Esophagus muscularis mucosa (tissue), 4 donors: ENCODE measurements around the gene L3MBTL1. TPM values are rescaled to one million over a fixed set of nuclear protein-coding genes. Genes with fewer than 3 reads are reported as not detected.

Experiments
- DNase-seq: peaks from one replicate; pipeline ENCODE4 v3.0.0-alpha.2; 2017; ENCODE audit errors: extremely low spot score
- H3K27ac ChIP-seq, 4 donors: fragments of 200-600 bp; sonication (generic); replicated peaks in 1 of 4; 1 replicate in 3 of 4; 2 replicates in 1 of 4; pipeline ENCODE4 v1.5.1; 2016 to 2019; ENCODE audit warnings: mild to moderate bottlenecking in 1 of 4
- H3K27me3 ChIP-seq, 4 donors: fragments of 200-600 bp; sonication (generic); one replicate each; pipeline versions ENCODE4 v1.5.1 to v1.6.0; 2016 to 2019
- H3K36me3 ChIP-seq, 4 donors: fragments of 200-600 bp; sonication (generic); one replicate each; pipeline ENCODE4 v1.5.1; 2016 to 2019
- H3K4me1 ChIP-seq, 4 donors: fragments of 200-600 bp; sonication (generic); one replicate each; pipeline ENCODE4 v1.5.1; 2016 to 2019
- H3K4me3 ChIP-seq, 4 donors: fragments of 200-600 bp; sonication (generic); 1 replicate in 2 of 4; 2 replicates in 2 of 4; pipeline ENCODE4 v1.5.1; 2016 to 2019; ENCODE audit warnings: mild to moderate bottlenecking in 4 of 4, moderate library complexity in 1 of 4
- H3K9me3 ChIP-seq, 4 donors: fragments of 200-600 bp; sonication (generic); 1 replicate in 3 of 4; 2 replicates in 1 of 4; pipeline ENCODE4 v1.5.1; 2016 to 2019
- EP300 ChIP-seq: sonication (generic); formaldehyde crosslinking; IDR thresholded peaks from one replicate; pipeline ENCODE4 v1.6.1; 2017; ENCODE audit warnings: antibody characterized with exemption
- POLR2A ChIP-seq: fragments of 450-650 bp; IDR thresholded peaks from one replicate; pipeline ENCODE4 v1.6.1; 2017; ENCODE audit warnings: antibody characterized with exemption, moderate library complexity, mild to moderate bottlenecking, low read depth
- POLR2AphosphoS5 ChIP-seq, 2 donors: sonication (generic); formaldehyde crosslinking; IDR thresholded peaks; one replicate each; pipeline ENCODE4 v1.6.1; 2017; ENCODE audit warnings: antibody characterized with exemption in 2 of 2
- WGBS: methylation state at CpG from one replicate; pipeline ENCODE4 v1.1.5; 2018; 5-methylcytosine and 5-hydroxymethylcytosine counted together
- intact Hi-C: fragments of 100-400 bp; cut with DNase I; formaldehyde crosslinking; loops from one replicate; pipeline ENCODE4 v1.15.1; 2023
- total RNA-seq, 4 donors: library from RNA; depleted of rRNA; stranded (reverse); fragments of >200 nt; gene quantifications; one replicate each; pipeline versions ENCODE4 v1.1.0 to v1.2.1, GENCODE V29; 2016
- TF ChIP-seq, protein P1 (sequence below), 3 experiments: fragments of 200-600 bp in 2 of 3; fragments of 450-650 bp in 1 of 3; sonication (generic) in 2 of 3; IDR thresholded peaks; one replicate each; pipeline ENCODE4 v1.5.1; 2017 to 2019; ENCODE audit warnings: antibody characterized with exemption in 3 of 3, mild to moderate bottlenecking in 2 of 3, moderate library complexity in 1 of 3

The L3MBTL1 gene
- total RNA-seq, 4 donors from 2014 or later, result 5.6 to 19.5 (median 8.5) TPM

DNA sequence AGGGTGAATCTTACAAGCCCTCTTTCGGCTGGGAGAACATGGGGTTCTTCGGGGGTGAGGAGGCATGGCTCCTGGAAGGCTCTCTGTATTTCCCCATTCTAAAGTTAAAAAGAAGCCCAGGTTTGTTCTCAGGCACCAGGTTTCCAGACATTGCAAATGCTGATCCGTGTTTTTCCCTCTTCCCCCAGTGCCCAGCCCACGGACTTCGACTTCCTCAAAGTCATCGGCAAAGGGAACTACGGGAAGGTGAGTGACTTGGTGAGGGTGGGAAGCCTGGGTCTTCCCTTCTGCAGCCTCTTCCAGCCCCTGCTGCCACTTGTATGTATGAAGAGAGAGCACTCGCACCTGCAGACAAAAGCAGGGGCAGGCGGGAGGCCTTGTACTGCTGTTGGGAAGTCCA, 60.0 kb downstream of the L3MBTL1 start:
- DNase-seq, result no peak
- 94% methylated on average over 9 of the region's 9 CpGs for WGBS
- Histone ChIP-seq H3K4me3 (no peak overlapping the region), H3K36me3 (no peaks in the 10 kb centered on the region), H3K4me1 (no peaks in the 10 kb centered on the region), H3K27ac (no peak overlapping the region), H3K27me3 (no peaks in the 10 kb centered on the region), H3K9me3 (no peaks in the 10 kb centered on the region)
- TF ChIP-seq EP300 (no peak), POLR2A (no peak), POLR2AphosphoS5 (IDR thresholded peaks at IDR 0.05) (no peak)
- TF ChIP-seq, protein P1, sequence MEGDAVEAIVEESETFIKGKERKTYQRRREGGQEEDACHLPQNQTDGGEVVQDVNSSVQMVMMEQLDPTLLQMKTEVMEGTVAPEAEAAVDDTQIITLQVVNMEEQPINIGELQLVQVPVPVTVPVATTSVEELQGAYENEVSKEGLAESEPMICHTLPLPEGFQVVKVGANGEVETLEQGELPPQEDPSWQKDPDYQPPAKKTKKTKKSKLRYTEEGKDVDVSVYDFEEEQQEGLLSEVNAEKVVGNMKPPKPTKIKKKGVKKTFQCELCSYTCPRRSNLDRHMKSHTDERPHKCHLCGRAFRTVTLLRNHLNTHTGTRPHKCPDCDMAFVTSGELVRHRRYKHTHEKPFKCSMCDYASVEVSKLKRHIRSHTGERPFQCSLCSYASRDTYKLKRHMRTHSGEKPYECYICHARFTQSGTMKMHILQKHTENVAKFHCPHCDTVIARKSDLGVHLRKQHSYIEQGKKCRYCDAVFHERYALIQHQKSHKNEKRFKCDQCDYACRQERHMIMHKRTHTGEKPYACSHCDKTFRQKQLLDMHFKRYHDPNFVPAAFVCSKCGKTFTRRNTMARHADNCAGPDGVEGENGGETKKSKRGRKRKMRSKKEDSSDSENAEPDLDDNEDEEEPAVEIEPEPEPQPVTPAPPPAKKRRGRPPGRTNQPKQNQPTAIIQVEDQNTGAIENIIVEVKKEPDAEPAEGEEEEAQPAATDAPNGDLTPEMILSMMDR (IDR thresholded peaks at IDR 0.05), result no peak
- intact Hi-C loops, result no loop called here

DNA sequence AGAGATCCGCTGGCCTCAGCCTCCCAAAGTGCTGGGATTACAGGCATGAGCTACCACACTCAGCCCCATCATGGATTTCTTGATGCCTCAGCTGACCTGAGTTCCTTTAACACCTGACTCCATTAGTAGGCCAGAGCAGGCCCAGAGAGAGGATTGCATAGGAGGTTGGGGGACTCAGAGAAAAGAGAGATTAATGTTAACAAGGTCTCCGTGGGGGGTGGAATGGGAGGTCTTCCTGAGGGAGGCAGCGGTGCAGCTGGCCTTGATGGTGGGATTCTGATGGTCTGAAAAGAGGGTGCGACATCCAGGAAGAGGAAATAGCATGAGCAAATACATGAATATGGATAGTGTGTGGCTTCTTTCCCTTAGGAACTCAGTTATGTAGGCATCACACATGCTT, 61.2 kb downstream of the L3MBTL1 start:
- TF ChIP-seq POLR2AphosphoS5 (IDR thresholded peaks at IDR 0.05) (no peak), EP300 (no peak), POLR2A (no peak)
- TF ChIP-seq, protein P1 (IDR thresholded peaks at IDR 0.05), result no peak

DNA sequence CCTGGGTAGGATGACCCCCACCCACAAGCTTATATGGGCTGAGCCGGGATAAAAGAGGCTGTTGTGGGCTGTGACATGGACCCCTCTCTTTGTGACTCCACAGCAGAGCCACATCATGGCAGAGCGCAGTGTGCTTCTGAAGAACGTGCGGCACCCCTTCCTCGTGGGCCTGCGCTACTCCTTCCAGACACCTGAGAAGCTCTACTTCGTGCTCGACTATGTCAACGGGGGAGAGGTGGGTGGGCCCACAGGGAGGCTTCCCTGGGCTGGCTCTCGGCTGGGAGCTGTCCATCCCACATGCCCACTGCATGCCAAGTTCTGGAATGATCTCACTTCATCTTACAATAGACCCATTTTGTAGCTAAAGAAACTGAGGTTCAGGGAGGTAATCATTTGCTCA, 61.8 kb downstream of the L3MBTL1 start:
- Histone ChIP-seq H3K36me3 (no peaks in the 10 kb centered on the region), H3K27ac (no peak overlapping the region), H3K27me3 (no peaks in the 10 kb centered on the region), H3K4me1 (no peaks in the 10 kb centered on the region), H3K4me3 (no peak overlapping the region), H3K9me3 (no peaks in the 10 kb centered on the region)
- TF ChIP-seq POLR2AphosphoS5 (IDR thresholded peaks at IDR 0.05) (no peak), POLR2A (no peak), EP300 (no peak)
- TF ChIP-seq, protein P1 (IDR thresholded peaks at IDR 0.05), result no peak
- intact Hi-C loops, result no loop called here
- WGBS, result 92% methylated on average over 4 of the region's 10 CpGs
- no peak for DNase-seq

More for the DNA sequence above, 61.2 kb downstream of the L3MBTL1 start:
- WGBS, result 88% methylated on average over 4 of the region's 4 CpGs
- H3K27ac ChIP-seq, result no peak overlapping the region
- no peaks in the 10 kb centered on the region for H3K9me3 ChIP-seq
- no peaks in the 10 kb centered on the region for H3K4me1 ChIP-seq
- DNase-seq, result no peak
- intact Hi-C loops, result no loop called here
- no peaks in the 10 kb centered on the region for H3K27me3 ChIP-seq
- H3K4me3 ChIP-seq, result no peak overlapping the region
- H3K36me3 ChIP-seq, result no peaks in the 10 kb centered on the region

DNA sequence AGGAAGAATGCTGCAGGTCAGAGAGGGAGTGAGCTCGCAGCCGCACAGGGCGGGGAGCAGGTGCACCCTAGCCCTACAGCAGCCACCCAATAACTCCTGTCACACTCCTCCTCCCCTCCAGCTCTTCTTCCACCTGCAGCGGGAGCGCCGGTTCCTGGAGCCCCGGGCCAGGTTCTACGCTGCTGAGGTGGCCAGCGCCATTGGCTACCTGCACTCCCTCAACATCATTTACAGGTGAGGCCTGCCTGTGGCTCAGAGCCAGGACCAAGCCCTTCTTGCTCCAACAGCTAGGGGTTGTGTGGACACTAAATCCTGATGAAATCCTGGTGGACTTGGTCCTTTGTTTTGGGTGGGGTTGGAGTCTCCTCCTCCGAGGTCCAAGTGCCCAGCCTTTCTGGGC, 63.0 kb downstream of the L3MBTL1 start:
- DNase-seq, result no peak
- WGBS, result 94% methylated on average over 10 of the region's 10 CpGs
- no peaks in the 10 kb centered on the region for H3K36me3 ChIP-seq
- H3K4me3 ChIP-seq, result no peak overlapping the region
- no peak overlapping the region for H3K27ac ChIP-seq
- H3K27me3 ChIP-seq, result no peaks in the 10 kb centered on the region
- H3K4me1 ChIP-seq, result no peaks in the 10 kb centered on the region
- no peak for TF ChIP-seq POLR2A
- TF ChIP-seq POLR2AphosphoS5 (IDR thresholded peaks at IDR 0.05), result no peak
- TF ChIP-seq, protein P1 (IDR thresholded peaks at IDR 0.05), result no peak
- TF ChIP-seq EP300, result no peak
- intact Hi-C loops, result no loop called here
- no peaks in the 10 kb centered on the region for H3K9me3 ChIP-seq

DNA sequence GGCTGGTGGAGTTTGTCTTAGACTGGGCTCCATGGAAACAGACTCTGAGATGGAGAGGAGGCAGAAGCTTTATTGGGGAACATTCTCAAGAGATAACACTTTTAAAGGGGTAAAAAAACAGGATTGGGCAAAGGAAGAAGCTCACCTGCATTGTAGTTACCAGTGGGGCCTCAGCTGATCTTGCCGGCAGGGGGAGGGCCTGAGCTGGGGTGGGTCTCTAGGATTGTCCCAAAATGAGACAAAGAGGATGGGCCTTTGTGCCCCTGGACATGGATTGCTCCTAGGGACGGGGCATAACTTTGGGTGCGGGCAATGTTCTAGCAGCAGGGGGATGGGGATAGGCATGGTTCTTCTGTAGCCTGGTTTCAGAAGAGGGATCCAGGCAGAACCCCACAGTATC, 63.8 kb downstream of the L3MBTL1 start:
- no peaks in the 10 kb centered on the region for H3K4me1 ChIP-seq
- no peak overlapping the region for H3K4me3 ChIP-seq
- no peaks in the 10 kb centered on the region for H3K9me3 ChIP-seq
- DNase-seq, result no peak
- no peak overlapping the region for H3K27ac ChIP-seq
- no peaks in the 10 kb centered on the region for H3K27me3 ChIP-seq
- no peak for TF ChIP-seq POLR2AphosphoS5 (IDR thresholded peaks at IDR 0.05)
- no peak for TF ChIP-seq EP300
- TF ChIP-seq, protein P1 (IDR thresholded peaks at IDR 0.05), result no peak
- TF ChIP-seq POLR2A, result no peak
- intact Hi-C loops, result no loop called here
- WGBS, result 96% methylated on average over 3 of the region's 3 CpGs
- no peaks in the 10 kb centered on the region for H3K36me3 ChIP-seq
